Neural progenitor cell (in vitro differentiated cells): ENCODE data around the gene CEP295NL. TPM values are rescaled to one million over a fixed set of nuclear protein-coding genes. Genes with fewer than 3 reads are reported as not detected.

Experiments
- DNase-seq: peaks from one replicate; pipeline ENCODE4 v3.0.0-alpha.2; 2016; ENCODE audit warnings: low spot score
- H2AFZ ChIP-seq: fragments of 200-600 bp; sonication (generic); replicated peaks from 2 replicates; pipeline ENCODE4 v1.6.1; 2016; ENCODE audit warnings: antibody characterized with exemption
- H3F3A ChIP-seq: fragments of 200-600 bp; sonication (generic); 2 replicates; pipeline ENCODE4 v1.6.1; 2016; ENCODE audit warnings: antibody characterized with exemption, low read depth
- H3K27ac ChIP-seq: fragments of 200-600 bp; sonication (generic); 2 replicates; pipeline ENCODE4 v1.5.1; 2016; ENCODE audit warnings: mild to moderate bottlenecking
- H3K27me3 ChIP-seq: fragments of 200-600 bp; sonication (generic); 2 replicates; pipeline ENCODE4 v1.6.1; 2016; ENCODE audit warnings: mild to moderate bottlenecking, moderate library complexity
- H3K36me3 ChIP-seq: fragments of 200-600 bp; sonication (generic); 2 replicates; pipeline ENCODE4 v1.5.1; 2016
- H3K4me1 ChIP-seq: fragments of 200-600 bp; sonication (generic); 2 replicates; pipeline ENCODE4 v1.6.1; 2016; ENCODE audit warnings: mixed run types
- H3K4me2 ChIP-seq: fragments of 200-600 bp; sonication (generic); 2 replicates; pipeline ENCODE4 v1.6.1; 2016
- H3K4me3 ChIP-seq: fragments of 200-600 bp; sonication (generic); 2 replicates; pipeline ENCODE4 v1.5.1; 2016
- H3K79me2 ChIP-seq: fragments of 200-600 bp; sonication (generic); 2 replicates; pipeline ENCODE4 v1.6.1; 2016; ENCODE audit warnings: low read depth
- H3K9ac ChIP-seq: fragments of 200-600 bp; sonication (generic); 2 replicates; pipeline ENCODE4 v1.6.1; 2016
- H3K9me3 ChIP-seq: fragments of 200-600 bp; sonication (generic); 2 replicates; pipeline ENCODE4 v1.5.1; 2016; ENCODE audit warnings: low read depth
- H4K20me1 ChIP-seq: fragments of 200-600 bp; sonication (generic); 2 replicates; pipeline ENCODE4 v1.6.1; 2016; ENCODE audit warnings: low read depth
- H3K27ac Mint-ChIP-seq: 3 replicates; pipeline ENCODE4 v1.8.0; 2021; ENCODE audit warnings: mixed read lengths
- H3K27me3 Mint-ChIP-seq: 2 replicates; pipeline ENCODE4 v1.8.0; 2022; ENCODE audit warnings: low read depth, mild to moderate bottlenecking, inconsistent platforms, moderate library complexity, mixed read lengths; ENCODE audit not compliant: insufficient read depth
- H3K36me3 Mint-ChIP-seq: 3 replicates; pipeline ENCODE4 v1.8.0; 2021; ENCODE audit warnings: mixed read lengths
- H3K4me1 Mint-ChIP-seq: 3 replicates; pipeline ENCODE4 v1.8.0; 2021; ENCODE audit warnings: mixed read lengths
- H3K4me3 Mint-ChIP-seq: 3 replicates; pipeline ENCODE4 v1.8.0; 2021; ENCODE audit warnings: mild to moderate bottlenecking, moderate library complexity, mixed read lengths
- H3K9me3 Mint-ChIP-seq: 3 replicates; pipeline ENCODE4 v1.8.0; 2020; ENCODE audit warnings: mixed read lengths
- CTCF ChIP-seq: fragments of 200-600 bp; sonication (generic); IDR thresholded peaks from 2 replicates; pipeline ENCODE4 v1.5.1; 2017; ENCODE audit warnings: antibody characterized with exemption, mild to moderate bottlenecking
- EZH2 ChIP-seq: fragments of 200-600 bp; sonication (generic); IDR thresholded peaks from 2 replicates; pipeline ENCODE4 v1.6.1; 2017; ENCODE audit warnings: antibody characterized with exemption, mild to moderate bottlenecking, moderate library complexity
- EZH2phosphoT487 ChIP-seq: fragments of 200-600 bp; sonication (generic); IDR thresholded peaks from 2 replicates; pipeline ENCODE4 v1.6.1; 2017; ENCODE audit warnings: antibody characterized with exemption
- total RNA-seq: library from RNA; depleted of rRNA; stranded (reverse); fragments of >200 nt; gene quantifications from 2 replicates; pipeline ENCODE4 v1.2.3, GENCODE V29; 2015; ENCODE audit warnings: low replicate concordance

The CEP295NL gene
- total RNA-seq, 1 donor from 2014 or later = 0.39 TPM

GRCh38 chr17:78882540-78883088, 20.4 kb downstream of the CEP295NL start:
- peaks cover 24% of the 10 kb centered on the region for H4K20me1 ChIP-seq
- H3F3A ChIP-seq = peaks cover 22% of the 10 kb centered on the region
- Mint-ChIP-seq H3K27ac (no peak overlapping the region), H3K4me3 (peak overlapping the region; percentile 78), H3K9me3 (no peaks in the 10 kb centered on the region), H3K36me3 (peaks cover 7% of the 10 kb centered on the region), H3K27me3 (peaks cover 9% of the 10 kb centered on the region), H3K4me1 (peaks cover 65% of the 10 kb centered on the region)
- DNase-seq = no peak
- peaks cover 27% of the 10 kb centered on the region for H3K79me2 ChIP-seq
- no peak overlapping the region for H3K9ac ChIP-seq
- no peaks in the 10 kb centered on the region for H3K9me3 ChIP-seq
- H3K4me1 ChIP-seq = peaks cover 31% of the 10 kb centered on the region
- no peak overlapping the region for H3K27ac ChIP-seq
- H3K36me3 ChIP-seq = no peaks in the 10 kb centered on the region
- no peak overlapping the region for H3K4me3 ChIP-seq
- TF ChIP-seq EZH2 (no peak), EZH2phosphoT487 (no peak), CTCF (no peak)
- H3K4me2 ChIP-seq = peak overlapping the region; percentile 62
- H2AFZ ChIP-seq = no peak overlapping the region
- H3K27me3 ChIP-seq = no peaks in the 10 kb centered on the region

GRCh38 chr17:78879635-78880186, 23.3 kb downstream of the CEP295NL start:
- peaks cover 61% of the 10 kb centered on the region for H3K4me1 Mint-ChIP-seq
- Histone ChIP-seq H4K20me1 (peaks cover 21% of the 10 kb centered on the region), H3K27ac (no peak overlapping the region), H2AFZ (no peak overlapping the region), H3K36me3 (no peaks in the 10 kb centered on the region), H3K4me3 (no peak overlapping the region), H3F3A (peaks cover 18% of the 10 kb centered on the region), H3K27me3 (no peaks in the 10 kb centered on the region), H3K79me2 (peaks cover 28% of the 10 kb centered on the region), H3K4me1 (peaks cover 29% of the 10 kb centered on the region), H3K9me3 (no peaks in the 10 kb centered on the region), H3K4me2 (no peak overlapping the region), H3K9ac (no peak overlapping the region)
- DNase-seq = no peak
- TF ChIP-seq EZH2phosphoT487 = no peak
- TF ChIP-seq CTCF = no peak
- no peak for TF ChIP-seq EZH2
- H3K27me3 Mint-ChIP-seq = peaks cover 9% of the 10 kb centered on the region
- peak overlapping the region; percentile 73 for H3K27ac Mint-ChIP-seq
- H3K36me3 Mint-ChIP-seq = peaks cover 9% of the 10 kb centered on the region
- H3K9me3 Mint-ChIP-seq = no peaks in the 10 kb centered on the region
- H3K4me3 Mint-ChIP-seq = peak overlapping the region; percentile 64

GRCh38 chr17:78878871-78879527, 24.0 kb downstream of the CEP295NL start:
- Histone ChIP-seq H3K4me3 (no peak overlapping the region), H3F3A (peaks cover 11% of the 10 kb centered on the region), H3K27me3 (no peaks in the 10 kb centered on the region), H3K79me2 (peaks cover 28% of the 10 kb centered on the region), H2AFZ (no peak overlapping the region), H4K20me1 (peaks cover 18% of the 10 kb centered on the region), H3K27ac (no peak overlapping the region), H3K9me3 (no peaks in the 10 kb centered on the region), H3K4me2 (no peak overlapping the region), H3K9ac (no peak overlapping the region), H3K4me1 (peaks cover 26% of the 10 kb centered on the region), H3K36me3 (no peaks in the 10 kb centered on the region)
- no peaks in the 10 kb centered on the region for H3K9me3 Mint-ChIP-seq
- peaks cover 9% of the 10 kb centered on the region for H3K36me3 Mint-ChIP-seq
- H3K27me3 Mint-ChIP-seq = peaks cover 9% of the 10 kb centered on the region
- TF ChIP-seq EZH2 = no peak
- TF ChIP-seq EZH2phosphoT487 = no peak
- no peak for TF ChIP-seq CTCF
- peaks cover 60% of the 10 kb centered on the region for H3K4me1 Mint-ChIP-seq
- H3K27ac Mint-ChIP-seq = peak overlapping the region; percentile 77
- H3K4me3 Mint-ChIP-seq = no peak overlapping the region
- DNase-seq = no peak
